Fibroblast of lung (primary cell): ENCODE data around the gene ANKRD28. TPM values are rescaled to one million over a fixed set of nuclear protein-coding genes. Genes with fewer than 3 reads are reported as not detected.

Source experiments
- DNase-seq, 2 donors: peaks; one replicate each; pipeline versions ENCODE4 v3.0.0 to v3.0.0-alpha.2; 2010; ENCODE audit warnings: low read depth in 2 of 2
- H2AFZ ChIP-seq: 2 replicates; pipeline ENCODE4 v1.5.1; 2012; ENCODE audit warnings: low read length, control low read depth, inconsistent platforms
- H3K27ac ChIP-seq: 2 replicates; pipeline ENCODE4 v1.5.1; 2011; ENCODE audit warnings: low read length, control low read depth; ENCODE audit not compliant: insufficient read depth
- H3K27me3 ChIP-seq: 2 replicates; pipeline ENCODE4 v1.5.1; 2011; ENCODE audit warnings: mild to moderate bottlenecking, low read length; ENCODE audit not compliant: control insufficient read depth, insufficient read depth
- H3K36me3 ChIP-seq: 2 replicates; pipeline ENCODE4 v1.5.1; 2011; ENCODE audit warnings: low read length; ENCODE audit not compliant: control insufficient read depth, insufficient read depth
- H3K4me1 ChIP-seq: 2 replicates; pipeline ENCODE4 v1.5.1; 2011; ENCODE audit warnings: low read length; ENCODE audit not compliant: control insufficient read depth, insufficient read depth; ENCODE audit errors: extremely low read depth
- H3K4me2 ChIP-seq: 2 replicates; pipeline ENCODE4 v1.5.1; 2011; ENCODE audit warnings: low read length, control low read depth; ENCODE audit not compliant: insufficient read depth; ENCODE audit errors: extremely low read depth
- H3K4me3 ChIP-seq, 4 experiments: fragments of 200-600 bp in 1 of 4; sonication (generic) in 1 of 4; replicated peaks in 1 of 4; 2 replicates each; pipeline ENCODE4 v1.5.1; 2011 to 2016; ENCODE audit warnings: low read length in 4 of 4, low read depth in 3 of 4, mild to moderate bottlenecking in 3 of 4, control low read depth in 2 of 4, inconsistent platforms in 1 of 4, mixed read lengths in 1 of 4; ENCODE audit not compliant: insufficient read depth in 1 of 4; ENCODE audit errors: control extremely low read depth in 1 of 4
- H3K79me2 ChIP-seq: 2 replicates; pipeline ENCODE4 v1.5.1; 2012; ENCODE audit warnings: mild to moderate bottlenecking, low read length, inconsistent platforms; ENCODE audit not compliant: control insufficient read depth, insufficient read depth
- H3K9ac ChIP-seq: 2 replicates; pipeline ENCODE4 v1.5.1; 2011; ENCODE audit warnings: mild to moderate bottlenecking, low read length, control low read depth; ENCODE audit not compliant: insufficient read depth
- H3K9me3 ChIP-seq: 2 replicates; pipeline ENCODE4 v1.5.1; 2012; ENCODE audit warnings: low read depth, low read length; ENCODE audit not compliant: control insufficient read depth, insufficient read depth
- H4K20me1 ChIP-seq: 2 replicates; pipeline ENCODE4 v1.5.1; 2011; ENCODE audit warnings: low read length; ENCODE audit not compliant: control insufficient read depth, insufficient read depth; ENCODE audit errors: extremely low read depth
- CTCF ChIP-seq, 2 donors: IDR thresholded peaks in 1 of 2; conservative IDR thresholded peaks in 1 of 2; 1 replicate in 1 of 2; 2 replicates in 1 of 2; pipeline ENCODE4 v1.5.1; 2011 to 2012; ENCODE audit warnings: low read length in 2 of 2, control low read depth in 1 of 2, inconsistent platforms in 1 of 2, low read depth in 1 of 2, mild to moderate bottlenecking in 1 of 2
- EZH2 ChIP-seq: IDR thresholded peaks from 2 replicates; pipeline ENCODE4 v1.5.1; 2012; ENCODE audit warnings: low read length, control low read depth, mild to moderate bottlenecking; ENCODE audit errors: missing control alignments
- polyA plus RNA-seq, 2 donors: library from polyadenylated mRNA; depleted of rRNA in 1 of 2; stranded (reverse) in 1 of 2; unstranded in 1 of 2; fragments of >200 nt; gene quantifications; 2 replicates each; pipeline ENCODE4 v1.2.1, GENCODE V29; 2011 to 2012; ENCODE audit warnings: missing spikeins in 1 of 2
- total RNA-seq: library from RNA; depleted of rRNA; stranded (reverse); fragments of >200 nt; gene quantifications from 2 replicates; pipeline ENCODE4 v1.2.1, GENCODE V29; 2014

ANKRD28 gene
- total and polyA plus RNA-seq, 2 donors (not counting 1 experiment from before 2014, with no cell fraction given): 82.3 to 222 TPM

- Histone ChIP-seq H3K79me2 (no peaks in the 10 kb centered on the region), H3K9ac (no peak overlapping the region), H3K4me2 (no peak overlapping the region), H3K4me1 (no peaks in the 10 kb centered on the region), H4K20me1 (no peaks in the 10 kb centered on the region), H3K27ac (no peak overlapping the region), H3K36me3 (no peaks in the 10 kb centered on the region), H2AFZ (no peak overlapping the region), H3K27me3 (no peaks in the 10 kb centered on the region), H3K4me3 (no peak overlapping the region), H3K9me3 (no peaks in the 10 kb centered on the region)
- TF ChIP-seq EZH2 (no peak), CTCF (conservative IDR thresholded peaks at IDR 0.05 in 1 of 2, IDR thresholded peaks at IDR 0.05 in 1 of 2; ENCODE audit: low read depth in 1 of 2, low read length in 2 of 2) (no peak)
- DNase-seq: no peak
Observed at GRCh38 chr3:15654891-15655290, 142.9 kb downstream of the ANKRD28 start.

GRCh38 chr3:15654127-15654526 lies 143.7 kb downstream of the ANKRD28 start:
- Histone ChIP-seq H3K4me3 (no peak overlapping the region), H3K27me3 (no peaks in the 10 kb centered on the region), H3K4me2 (no peak overlapping the region), H3K9ac (no peak overlapping the region), H3K4me1 (no peaks in the 10 kb centered on the region), H3K36me3 (no peaks in the 10 kb centered on the region), H3K27ac (no peak overlapping the region), H2AFZ (no peak overlapping the region), H3K9me3 (no peaks in the 10 kb centered on the region), H3K79me2 (no peaks in the 10 kb centered on the region), H4K20me1 (no peaks in the 10 kb centered on the region)
- no peak for TF ChIP-seq EZH2
- TF ChIP-seq CTCF (conservative IDR thresholded peaks at IDR 0.05 in 1 of 2, IDR thresholded peaks at IDR 0.05 in 1 of 2; ENCODE audit: low read depth in 1 of 2, low read length in 2 of 2): no peak
- DNase-seq: no peak

GRCh38 chr3:15653321-15653720 lies 144.5 kb downstream of the ANKRD28 start:
- TF ChIP-seq EZH2 (no peak), CTCF (conservative IDR thresholded peaks at IDR 0.05 in 1 of 2, IDR thresholded peaks at IDR 0.05 in 1 of 2; ENCODE audit: low read depth in 1 of 2, low read length in 2 of 2) (no peak)
- Histone ChIP-seq H3K9me3 (no peaks in the 10 kb centered on the region), H3K27me3 (no peaks in the 10 kb centered on the region), H3K36me3 (no peaks in the 10 kb centered on the region), H3K4me3 (no peak overlapping the region), H3K4me2 (no peak overlapping the region), H4K20me1 (no peaks in the 10 kb centered on the region), H3K4me1 (peaks cover 4% of the 10 kb centered on the region), H3K27ac (no peak overlapping the region), H3K79me2 (no peaks in the 10 kb centered on the region), H2AFZ (no peak overlapping the region), H3K9ac (no peak overlapping the region)
- DNase-seq: no peak
